Smooth muscle cell of the brain vasculature (primary cell): ENCODE data around the gene GUCA1C.

Experiments
- DNase-seq: peaks from one replicate; pipeline ENCODE4 v3.0.0-alpha.2; 2012; ENCODE audit warnings: low read depth, low spot score

Gene GUCA1C

GRCh38 chr3:108907194-108907593 lies 46.5 kb downstream of the GUCA1C start:
- no peak for DNase-seq

- no peak for DNase-seq
Measured at GRCh38 chr3:108899530-108899929, 54.1 kb downstream of the GUCA1C start.

GRCh38 chr3:108897883-108898282 lies 55.8 kb downstream of the GUCA1C start:
- no peak for DNase-seq

GRCh38 chr3:108894981-108895380 lies 58.7 kb downstream of the GUCA1C start:
- DNase-seq = no peak

- no peak for DNase-seq
Measured at GRCh38 chr3:108891833-108892232, 61.8 kb downstream of the GUCA1C start.

- DNase-seq = no peak
Measured at GRCh38 chr3:108887777-108888176, 65.9 kb downstream of the GUCA1C start.

GRCh38 chr3:108887121-108887520 lies 66.6 kb downstream of the GUCA1C start:
- no peak for DNase-seq

GRCh38 chr3:108883373-108883772 lies 70.3 kb downstream of the GUCA1C start:
- DNase-seq = no peak

GRCh38 chr3:108882762-108883161 lies 70.9 kb downstream of the GUCA1C start:
- no peak for DNase-seq

- no peak for DNase-seq
Measured at GRCh38 chr3:108879915-108880314, 73.8 kb downstream of the GUCA1C start.

- no peak for DNase-seq
Measured at GRCh38 chr3:108877901-108878300, 75.8 kb downstream of the GUCA1C start.

- no peak for DNase-seq
Measured at GRCh38 chr3:108863799-108864135, 89.9 kb downstream of the GUCA1C start.

GRCh38 chr3:108862865-108863798 lies 90.5 kb downstream of the GUCA1C start:
- no peak for DNase-seq

GRCh38 chr3:108861401-108861800 lies 92.3 kb downstream of the GUCA1C start:
- no peak for DNase-seq
